GM12872 (cell line): ENCODE results near the gene ACTL7B.

Source experiments
- CTCF ChIP-seq: IDR thresholded peaks from 3 replicates; pipeline ENCODE4 v1.5.1; 2011; ENCODE audit warnings: low read depth, mild to moderate bottlenecking, low read length, moderate library complexity; ENCODE audit not compliant: insufficient read depth

Gene ACTL7B

GRCh38 chr9:108855888-108856287, at the start of gene ACTL7B:
Gene ACTL7B, minus strand, starts transcription at chr9:108855986. Its CDS starts 56 bp downstream, at chr9:108855930.
- TF ChIP-seq CTCF = no peak

DNA sequence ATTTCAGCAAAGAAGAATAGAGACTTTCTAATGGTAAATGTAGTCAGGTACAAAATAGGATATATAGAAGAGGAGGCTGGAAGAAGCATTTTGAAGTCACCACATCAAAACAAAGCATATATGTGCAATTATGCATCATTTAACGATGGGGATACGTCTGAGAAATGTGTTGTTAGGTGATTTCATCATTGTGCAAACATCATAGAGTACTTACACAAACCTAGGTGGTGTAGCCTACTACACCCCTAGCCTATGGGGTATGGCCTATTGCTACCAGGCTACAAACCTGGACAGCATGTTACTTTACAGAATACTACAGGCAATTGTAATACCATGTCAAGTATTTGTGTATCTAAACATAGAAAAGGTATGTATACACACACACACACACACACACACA, 49.7 kb upstream of the ACTL7B start:
- TF ChIP-seq CTCF = no peak

DNA sequence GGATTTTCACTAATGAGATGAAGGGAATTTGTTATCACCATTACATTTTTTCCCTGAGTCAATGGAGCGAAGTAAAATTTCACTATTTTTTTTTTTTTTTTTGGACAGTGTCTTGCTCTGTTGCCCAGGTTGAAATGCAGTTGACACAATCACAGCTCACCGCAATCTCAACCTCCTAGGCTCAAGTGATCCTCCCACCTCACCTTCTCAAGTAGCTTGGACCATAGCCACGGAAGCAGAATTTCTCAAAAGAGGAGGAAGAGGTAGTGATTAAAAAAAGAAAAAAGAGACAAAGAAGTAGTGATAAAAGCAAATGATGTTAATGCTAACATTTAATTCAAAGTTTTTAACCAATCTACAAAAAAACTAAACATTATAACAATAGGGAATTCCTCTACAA, 48.4 kb upstream of the ACTL7B start:
- no peak for TF ChIP-seq CTCF

- TF ChIP-seq CTCF = no peak
These were observed 47.8 kb upstream of the ACTL7B start for GRCh38 chr9:108903420-108904103.

- no peak for TF ChIP-seq CTCF
These were observed 44.4 kb upstream of the ACTL7B start for GRCh38 chr9:108900176-108900575.

DNA sequence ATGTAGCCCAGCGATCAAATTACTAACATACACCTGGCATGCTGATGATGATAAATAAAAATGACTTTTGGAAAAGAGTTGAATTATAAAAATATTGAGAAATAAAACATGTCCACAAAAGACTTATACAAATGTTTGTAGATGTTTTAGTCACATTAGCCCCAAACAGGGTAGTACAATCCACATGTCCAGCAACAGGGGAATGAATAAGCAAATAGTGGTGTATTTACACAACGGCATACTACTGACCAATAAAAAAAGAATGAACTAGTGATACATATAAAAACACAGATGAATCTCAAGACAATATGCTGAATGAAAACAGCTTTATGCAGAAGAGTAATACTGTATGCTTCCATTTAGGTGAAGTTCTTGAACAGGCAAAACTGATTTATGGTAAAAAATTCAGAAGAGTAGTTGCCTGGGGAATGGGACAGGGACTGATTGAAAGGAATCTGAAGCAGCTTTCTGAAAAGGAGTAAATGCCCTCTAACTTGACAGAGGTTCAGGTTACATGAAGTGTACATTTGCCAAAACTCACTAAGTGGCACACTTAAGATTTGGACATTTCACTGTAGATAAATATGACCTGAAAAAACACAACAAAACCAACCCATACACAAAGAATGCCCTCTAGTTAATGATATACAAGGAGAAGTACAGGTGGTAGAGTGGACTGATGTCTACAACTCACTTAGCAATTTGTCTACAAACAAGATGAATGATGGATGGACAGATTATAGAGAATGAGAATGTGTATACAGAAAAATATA, 41.7 kb upstream of the ACTL7B start:
- TF ChIP-seq CTCF = no peak

GRCh38 chr9:108894225-108894997, 38.6 kb upstream of the ACTL7B start:
- TF ChIP-seq CTCF = no peak
